Retina (tissue), 1 donor: ENCODE results near the gene EWSR1.

Source experiments
- DNase-seq: peaks from one replicate; pipeline ENCODE4 v3.0.0-alpha.2; 2016

EWSR1 gene

GRCh38 chr22:29306835-29307595 is 38.9 kb downstream of the EWSR1 start:
- peak; percentile 77 for DNase-seq

DNA sequence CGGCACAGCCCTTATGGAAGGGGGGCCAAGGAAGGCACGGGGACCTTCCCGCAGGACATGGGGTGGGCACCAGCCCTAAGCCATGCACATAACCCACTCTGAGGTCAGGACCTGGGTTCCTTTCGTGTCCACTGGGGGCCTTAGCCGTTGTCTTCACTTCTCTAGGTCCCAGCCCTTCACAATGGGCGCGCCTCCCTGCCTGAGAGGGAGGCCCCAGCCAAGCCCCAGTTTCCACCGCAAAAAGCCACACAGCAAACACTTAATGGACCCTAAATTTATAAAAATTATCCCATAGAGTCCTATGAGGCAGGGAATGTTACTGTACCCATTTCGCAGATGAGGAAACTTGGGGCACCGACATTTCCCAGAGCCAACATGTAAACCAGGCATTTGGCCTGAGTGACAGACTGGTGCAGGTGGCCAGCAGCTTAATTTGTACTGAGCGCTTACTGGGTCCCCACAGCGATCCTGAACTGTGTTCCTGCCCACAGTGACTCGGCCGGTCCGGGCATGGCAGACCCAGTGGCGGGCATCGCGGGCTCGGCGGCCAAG is 39.6 kb downstream of the EWSR1 start:
- DNase-seq: no peak

DNA sequence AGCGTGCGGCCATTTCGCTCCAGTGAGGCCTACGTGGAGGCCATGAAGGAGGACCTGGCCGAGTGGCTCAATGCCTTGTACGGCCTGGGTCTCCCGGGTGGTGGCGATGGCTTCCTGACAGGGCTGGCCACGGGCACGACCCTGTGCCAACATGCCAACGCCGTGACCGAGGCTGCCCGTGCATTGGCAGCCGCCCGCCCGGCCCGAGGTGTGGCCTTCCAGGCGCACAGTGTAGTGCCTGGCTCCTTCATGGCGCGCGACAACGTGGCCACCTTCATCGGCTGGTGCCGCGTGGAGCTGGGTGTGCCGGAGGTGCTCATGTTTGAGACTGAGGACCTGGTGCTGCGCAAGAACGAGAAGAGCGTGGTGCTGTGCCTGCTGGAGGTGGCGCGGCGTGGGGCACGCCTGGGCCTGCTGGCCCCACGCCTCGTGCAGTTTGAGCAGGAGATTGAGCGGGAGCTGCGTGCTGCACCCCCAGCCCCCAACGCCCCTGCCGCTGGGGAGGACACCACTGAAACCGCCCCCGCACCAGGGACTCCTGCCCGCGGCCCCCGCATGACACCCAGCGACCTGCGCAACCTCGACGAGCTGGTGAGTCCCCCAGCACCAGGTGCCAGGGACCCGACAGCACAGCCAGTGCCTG is 40.2 kb downstream of the EWSR1 start:
- DNase-seq: no peak

DNA sequence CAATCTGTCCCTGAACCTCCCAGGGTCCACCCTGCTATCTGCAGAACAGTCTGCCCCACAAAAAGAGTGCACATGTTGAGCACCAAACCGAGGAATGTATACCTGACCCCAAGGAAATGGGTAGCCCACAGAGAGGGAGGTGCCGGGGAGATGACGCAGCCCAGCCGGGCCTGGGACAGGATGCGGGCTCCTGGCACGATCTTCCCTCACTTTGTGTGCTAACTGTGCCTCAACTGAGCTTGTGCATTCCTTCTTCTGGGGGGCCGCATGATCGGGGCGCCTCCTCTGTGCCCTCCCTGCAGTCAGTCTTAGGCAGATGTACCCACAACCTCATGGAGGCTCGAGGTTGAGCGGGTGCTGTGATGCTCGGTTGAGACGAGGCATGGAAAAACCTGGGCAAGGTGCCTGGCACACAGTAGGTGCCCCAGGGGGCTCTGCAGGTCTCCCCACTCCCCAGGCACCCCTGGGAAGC is 40.8 kb downstream of the EWSR1 start:
- no peak for DNase-seq

GRCh38 chr22:29309332-29310064 is 41.4 kb downstream of the EWSR1 start:
- no peak for DNase-seq

DNA sequence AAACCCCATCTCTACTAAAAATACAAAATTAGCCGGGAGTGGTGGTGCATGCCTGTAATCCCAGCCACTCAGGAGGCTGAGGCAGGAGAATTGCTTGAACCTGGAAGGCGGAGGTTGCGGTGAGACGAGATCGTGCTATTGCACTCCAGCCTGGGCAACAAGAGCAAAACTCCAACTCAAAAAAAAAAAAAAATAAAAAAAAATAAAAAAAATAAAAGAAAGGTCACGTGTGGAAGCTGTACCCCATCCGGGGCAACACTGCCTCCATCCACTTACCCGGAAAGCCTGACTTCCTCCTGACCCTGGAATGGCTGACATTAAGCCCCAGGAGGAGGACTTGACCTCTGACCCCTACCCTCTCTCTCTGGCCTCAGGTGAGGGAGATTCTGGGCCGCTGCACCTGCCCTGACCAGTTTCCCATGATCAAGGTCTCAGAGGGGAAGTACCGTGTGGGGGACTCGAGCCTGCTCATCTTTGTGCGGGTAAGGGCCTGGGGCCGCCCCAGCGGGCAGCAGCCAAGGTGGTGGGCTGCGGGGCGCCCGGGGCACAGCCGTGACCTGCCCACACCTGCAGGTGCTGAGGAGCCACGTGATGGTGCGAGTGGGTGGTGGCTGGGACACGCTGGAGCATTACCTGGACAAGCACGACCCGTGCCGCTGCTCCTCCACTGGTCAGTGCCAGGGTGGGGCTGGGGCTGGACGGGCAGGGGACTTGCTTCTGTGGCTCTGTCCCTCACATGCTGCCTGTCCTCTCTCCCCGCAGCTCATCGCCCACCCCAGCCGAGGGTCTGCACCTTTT is 42.2 kb downstream of the EWSR1 start:
- DNase-seq: no peak

- DNase-seq: peak; percentile 70
Observed at GRCh38 chr22:29310863-29311339, 42.8 kb downstream of the EWSR1 start.

- no peak for DNase-seq
Observed at GRCh38 chr22:29311464-29312217, 43.6 kb downstream of the EWSR1 start.

GRCh38 chr22:29312218-29313125 is 44.4 kb downstream of the EWSR1 start:
- DNase-seq: no peak

DNA sequence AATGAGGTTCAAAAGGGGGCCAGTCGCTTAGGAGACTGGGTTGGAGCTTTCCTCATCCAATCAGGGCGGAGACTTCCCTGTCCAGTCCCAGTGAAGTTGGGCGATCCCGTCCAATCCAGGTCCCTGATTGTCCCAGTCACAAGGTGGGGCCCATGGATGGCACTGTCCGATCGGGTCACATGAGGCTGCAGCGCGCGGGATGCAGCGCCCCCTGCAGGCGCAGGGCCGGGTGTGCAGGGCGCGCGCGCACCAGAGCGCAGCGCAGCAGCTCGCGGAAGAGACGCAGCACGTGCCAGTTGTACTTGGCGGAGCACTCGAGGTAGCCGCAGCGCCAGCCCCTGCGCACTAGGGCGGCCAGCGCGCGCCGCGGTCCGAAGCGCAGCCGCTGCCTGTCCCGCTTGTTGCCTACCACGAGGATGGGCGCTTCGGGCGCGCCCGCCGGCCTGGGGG is 45.1 kb downstream of the EWSR1 start:
- DNase-seq: peak; percentile 78

GRCh38 chr22:29313576-29314466 is 45.8 kb downstream of the EWSR1 start:
- peak; percentile 24 for DNase-seq

- peak; percentile 40 for DNase-seq
Observed at GRCh38 chr22:29314537-29315285, 46.6 kb downstream of the EWSR1 start.

DNA sequence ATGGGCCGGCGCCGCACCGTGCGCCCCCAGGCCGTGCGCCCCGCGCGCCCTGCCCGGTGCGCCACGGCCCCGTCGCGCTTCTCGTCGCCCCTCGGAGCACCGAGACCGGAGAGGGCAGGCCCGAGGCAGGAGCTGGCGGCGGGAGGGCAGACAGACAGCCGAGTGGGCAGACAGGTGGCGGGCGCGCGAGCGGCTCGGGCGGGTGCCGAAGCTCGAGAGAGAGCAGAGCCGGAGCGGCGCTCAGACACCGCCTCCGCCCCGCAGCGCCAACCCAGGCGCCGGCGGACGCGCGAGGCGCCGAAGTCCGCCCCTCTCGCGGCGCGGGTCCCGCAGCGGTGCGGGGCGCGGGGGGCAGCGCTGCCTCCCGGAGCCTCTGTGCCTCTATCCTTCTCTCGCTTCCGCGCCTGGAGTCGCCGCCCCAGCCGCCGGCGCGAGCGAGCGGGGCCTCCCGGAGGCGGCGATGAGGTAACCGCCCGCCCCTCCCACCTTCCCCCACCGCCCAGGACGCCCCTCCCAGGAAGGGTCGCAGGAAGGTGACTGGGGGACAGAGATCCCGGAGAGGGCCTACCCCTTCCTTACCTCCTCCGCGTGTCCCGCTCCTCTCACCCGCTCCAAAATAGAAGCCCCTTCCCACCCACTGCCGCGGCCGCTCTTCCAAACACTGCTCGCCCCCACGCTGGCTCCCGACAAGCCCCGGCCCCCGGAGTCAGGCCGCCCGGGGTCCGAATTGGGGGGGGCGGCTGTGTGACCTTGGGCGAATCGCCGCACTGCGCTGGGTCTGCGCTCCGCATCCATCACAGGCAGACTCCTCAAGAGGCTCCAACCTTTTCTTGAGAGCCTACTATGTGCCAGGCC is 47.4 kb downstream of the EWSR1 start, which contains the start of gene RASL10A:
RASL10A (minus strand) TSS at position 412 of the 855 bp plus-strand sequence. CDS start 451 bp downstream, outside the sequence.
- peak; percentile 34 for DNase-seq

GRCh38 chr22:29316141-29316828 is 48.2 kb downstream of the EWSR1 start:
- DNase-seq: no peak

DNA sequence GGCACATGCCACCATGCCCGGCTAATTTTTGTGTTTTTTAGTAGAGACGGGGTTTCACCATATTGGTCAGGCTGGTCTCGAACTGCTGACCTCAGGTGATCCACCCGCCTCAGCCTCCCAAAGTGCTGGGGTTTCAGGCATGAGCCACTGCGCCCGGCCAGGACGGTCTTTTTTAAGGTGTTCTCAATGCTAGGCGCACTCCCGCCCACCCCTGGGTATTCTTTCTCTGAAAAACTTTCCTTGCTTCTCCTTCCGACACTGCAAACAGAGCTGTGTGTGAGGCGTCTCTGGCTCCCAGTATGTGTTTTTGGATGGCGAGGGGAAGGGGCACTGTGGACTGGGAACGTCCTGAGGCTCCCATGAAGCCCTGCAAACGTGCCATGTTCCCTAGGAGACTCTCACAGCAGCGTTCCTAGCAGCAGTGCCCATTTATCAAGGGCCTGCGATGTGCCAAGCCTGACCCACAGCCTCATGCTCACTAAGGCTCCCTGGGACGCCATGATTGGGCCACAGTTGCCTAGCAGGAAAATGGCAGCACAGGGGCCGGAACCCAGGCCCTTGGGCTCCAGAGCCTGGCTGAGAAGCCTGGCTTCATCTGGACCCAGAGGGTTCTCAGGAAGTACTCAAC is 49.9 kb downstream of the EWSR1 start:
- no peak for DNase-seq

GRCh38 chr22:29319072-29319471 is 51.0 kb downstream of the EWSR1 start:
- no peak for DNase-seq
